Keratinocyte (primary cell): ENCODE data around the gene ITSN1.

ENCODE experiments used
- EZH2 ChIP-seq: IDR thresholded peaks from one replicate; pipeline ENCODE4 v1.6.1; 2012; ENCODE audit warnings: inconsistent platforms, mild to moderate bottlenecking, low read length, moderate library complexity
- TF ChIP-seq, protein P1 (sequence below), 3 experiments: IDR thresholded peaks in 1 of 3; conservative IDR thresholded peaks in 1 of 3; optimal IDR thresholded peaks in 1 of 3; 2 replicates in 2 of 3; 3 replicates in 1 of 3; pipeline versions ENCODE3 to v1.5.1; 2011; ENCODE audit warnings: low read length in 3 of 3, mild to moderate bottlenecking in 3 of 3, moderate library complexity in 2 of 3, control low read depth in 1 of 3, inconsistent platforms in 1 of 3; ENCODE audit not compliant: insufficient read depth in 2 of 3; ENCODE audit errors: extremely low read depth in 1 of 3

DNA sequence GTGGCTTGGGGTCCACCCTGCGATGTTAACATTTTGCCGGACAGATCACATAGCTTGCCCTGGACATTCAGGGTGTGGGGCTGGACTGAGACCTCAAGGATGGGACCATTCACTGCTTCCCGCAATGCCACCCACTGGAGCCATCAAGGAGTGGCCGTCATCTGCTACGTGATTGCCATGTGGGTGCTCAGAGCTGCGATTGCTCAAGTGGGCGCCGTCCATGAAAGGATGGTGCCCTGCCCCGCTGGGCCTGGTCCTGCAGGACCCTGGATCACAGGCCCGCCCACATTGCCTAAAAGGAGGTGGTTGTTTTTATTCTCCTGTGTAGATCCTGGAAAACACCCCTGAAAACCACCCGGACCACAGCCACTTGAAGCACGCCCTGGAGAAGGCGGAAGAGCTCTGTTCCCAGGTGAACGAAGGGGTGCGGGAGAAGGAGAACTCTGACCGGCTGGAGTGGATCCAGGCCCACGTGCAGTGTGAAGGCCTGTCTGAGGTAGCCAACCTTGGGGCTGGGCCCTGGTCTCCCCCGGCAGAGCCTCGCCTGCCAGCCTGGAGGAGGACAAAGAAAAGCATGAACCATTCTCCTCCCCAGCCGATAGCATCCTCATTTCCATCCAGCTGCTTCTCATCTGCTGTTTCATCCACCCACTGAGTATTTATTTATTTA, 232.9 kb downstream of the ITSN1 start:
- TF ChIP-seq, protein P1, sequence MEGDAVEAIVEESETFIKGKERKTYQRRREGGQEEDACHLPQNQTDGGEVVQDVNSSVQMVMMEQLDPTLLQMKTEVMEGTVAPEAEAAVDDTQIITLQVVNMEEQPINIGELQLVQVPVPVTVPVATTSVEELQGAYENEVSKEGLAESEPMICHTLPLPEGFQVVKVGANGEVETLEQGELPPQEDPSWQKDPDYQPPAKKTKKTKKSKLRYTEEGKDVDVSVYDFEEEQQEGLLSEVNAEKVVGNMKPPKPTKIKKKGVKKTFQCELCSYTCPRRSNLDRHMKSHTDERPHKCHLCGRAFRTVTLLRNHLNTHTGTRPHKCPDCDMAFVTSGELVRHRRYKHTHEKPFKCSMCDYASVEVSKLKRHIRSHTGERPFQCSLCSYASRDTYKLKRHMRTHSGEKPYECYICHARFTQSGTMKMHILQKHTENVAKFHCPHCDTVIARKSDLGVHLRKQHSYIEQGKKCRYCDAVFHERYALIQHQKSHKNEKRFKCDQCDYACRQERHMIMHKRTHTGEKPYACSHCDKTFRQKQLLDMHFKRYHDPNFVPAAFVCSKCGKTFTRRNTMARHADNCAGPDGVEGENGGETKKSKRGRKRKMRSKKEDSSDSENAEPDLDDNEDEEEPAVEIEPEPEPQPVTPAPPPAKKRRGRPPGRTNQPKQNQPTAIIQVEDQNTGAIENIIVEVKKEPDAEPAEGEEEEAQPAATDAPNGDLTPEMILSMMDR (optimal IDR thresholded peaks at IDR 0.05 in 1 of 3, IDR thresholded peaks at IDR 0.05 in 1 of 3, conservative IDR thresholded peaks at IDR 0.05 in 1 of 3; ENCODE audit: extremely low read depth in 1 of 3, insufficient read depth in 2 of 3, low read length in 3 of 3), result no peak
- TF ChIP-seq EZH2, result no peak
